NAMALWA (cell line): Measurements from ENCODE around the gene LINC00237.

Experiments
- DNase-seq: peaks from one replicate; pipeline ENCODE4 v3.0.0-alpha.2; 2015; ENCODE audit warnings: low spot score

Gene LINC00237

DNA sequence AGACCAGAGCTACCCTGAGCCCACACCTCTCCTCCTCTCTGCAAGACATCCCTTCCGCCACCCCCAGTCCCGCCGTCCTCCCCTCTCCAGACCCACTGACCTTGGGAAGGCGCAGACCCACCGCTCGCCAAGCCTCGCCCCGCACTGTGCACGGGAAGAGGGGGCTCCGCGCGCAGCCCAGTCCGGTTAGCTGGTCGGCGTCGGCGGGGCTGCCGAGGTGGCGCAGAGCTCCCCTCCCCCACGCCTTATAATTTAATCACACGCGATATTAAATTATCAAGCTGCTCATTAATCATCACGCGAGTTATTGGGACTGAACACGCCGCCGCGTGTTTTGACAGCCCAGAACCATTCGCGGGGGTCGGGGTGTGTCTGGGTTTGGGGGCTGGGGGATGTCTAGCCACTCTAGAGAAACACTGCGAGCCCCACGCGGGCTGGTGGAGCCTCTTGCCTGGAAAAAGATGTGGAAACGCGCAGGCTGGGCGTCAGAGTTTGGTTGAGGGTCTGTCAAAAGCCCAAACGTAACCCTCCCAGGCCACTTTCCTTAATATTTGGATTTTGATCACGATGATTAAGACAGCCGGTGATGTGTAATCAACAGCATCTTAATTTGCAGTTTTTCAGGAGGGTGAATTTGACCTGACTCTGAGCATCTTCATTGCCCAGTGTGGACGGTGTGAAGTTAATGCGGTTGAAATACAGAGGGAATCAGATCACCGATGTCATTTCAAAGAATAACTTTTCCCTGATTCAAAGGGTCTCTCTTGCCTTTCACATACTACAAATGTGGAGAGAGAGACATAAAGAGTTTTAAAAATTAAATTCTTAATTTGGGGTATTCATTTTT lies at the start of gene LINC00237:
Gene LINC00237, minus strand, starts transcription at position 188 of the 847 bp plus-strand sequence.
- DNase-seq = no peak

GRCh38 chr20:21155268-21155667 lies 49.1 kb upstream of the LINC00237 start:
- DNase-seq = no peak

DNA sequence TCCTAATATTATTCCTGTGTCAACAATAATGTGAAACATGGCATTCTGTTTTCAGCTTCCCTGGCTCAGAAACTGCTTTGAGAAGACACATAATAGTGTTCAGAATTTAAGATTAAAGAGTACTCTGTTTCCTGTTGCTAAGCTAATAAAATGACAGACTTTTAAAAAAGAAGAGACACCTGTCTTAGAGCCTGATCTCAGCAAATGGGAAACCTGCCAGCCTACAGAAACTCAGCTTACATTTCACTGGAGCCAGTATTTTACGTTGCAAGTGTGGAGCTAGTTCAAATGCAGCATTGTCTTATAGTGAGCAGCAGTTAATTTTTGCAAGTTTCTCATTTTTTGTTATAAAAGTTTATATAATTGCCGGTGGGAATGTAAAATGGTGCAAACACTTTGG lies 48.5 kb upstream of the LINC00237 start:
- DNase-seq = no peak

DNA sequence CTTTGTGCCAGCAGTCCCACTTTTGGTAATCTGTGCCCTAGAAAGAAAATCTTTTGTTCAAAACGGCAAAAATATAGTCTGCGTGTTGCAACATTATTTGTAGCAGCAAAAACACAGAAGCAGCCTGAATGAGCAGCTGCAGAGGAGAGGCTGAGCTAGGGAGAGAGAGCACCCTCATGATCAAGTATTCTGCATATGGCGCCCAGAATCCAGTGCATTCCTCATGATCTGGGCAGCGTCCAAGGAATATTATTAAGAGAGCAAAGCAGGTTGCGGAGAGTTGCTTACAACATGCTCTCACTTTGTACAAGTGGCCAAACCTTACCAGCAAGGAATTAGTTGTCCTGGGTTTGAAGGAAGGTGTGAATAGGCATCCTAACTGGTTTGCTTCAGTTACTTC lies 45.6 kb upstream of the LINC00237 start:
- DNase-seq = no peak

GRCh38 chr20:21149344-21149743 lies 43.2 kb upstream of the LINC00237 start:
- no peak for DNase-seq

DNA sequence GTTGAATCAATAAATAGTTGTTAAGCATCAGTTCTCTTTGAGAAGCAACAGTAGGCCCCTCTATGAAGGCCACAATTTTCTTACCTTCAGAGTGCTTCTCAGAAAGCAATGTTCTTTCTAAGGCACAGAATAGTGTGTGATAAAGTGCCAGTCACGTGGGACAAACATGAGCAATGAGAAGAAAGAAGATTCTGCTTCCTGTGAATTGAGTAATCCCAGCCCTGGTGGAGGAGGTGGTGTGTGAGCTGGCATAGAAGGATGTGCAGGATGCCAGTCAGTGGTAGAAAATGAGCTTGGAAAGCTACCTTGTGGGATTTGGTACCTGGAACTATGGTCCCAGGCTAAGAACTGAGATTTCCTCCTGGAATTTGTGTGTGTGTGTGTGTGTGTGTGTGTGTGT lies 41.4 kb upstream of the LINC00237 start:
- no peak for DNase-seq

- DNase-seq = no peak
Measured at GRCh38 chr20:21146215-21146614, 40.1 kb upstream of the LINC00237 start.

- DNase-seq = no peak
Measured at GRCh38 chr20:21145424-21145823, 39.3 kb upstream of the LINC00237 start.

GRCh38 chr20:21143194-21143890 lies 37.2 kb upstream of the LINC00237 start:
- DNase-seq = no peak

DNA sequence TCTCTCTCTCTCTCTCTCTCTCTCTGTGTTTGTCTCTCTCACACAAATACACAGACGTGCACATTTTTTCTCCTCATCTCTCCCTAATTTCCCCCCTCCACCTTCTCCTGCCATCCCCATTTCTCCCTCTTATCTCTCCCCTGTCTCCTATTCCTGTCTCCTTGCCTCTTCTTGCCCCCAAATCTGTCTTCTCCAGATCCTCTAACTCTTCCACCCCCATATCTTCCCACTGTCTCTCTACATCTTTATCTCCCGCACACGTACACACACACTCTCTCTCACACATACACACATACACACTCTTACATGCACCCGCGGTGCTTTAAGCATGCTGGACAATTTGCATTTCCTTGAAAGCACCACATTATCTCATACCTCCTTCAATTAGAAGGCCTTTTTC lies 35.7 kb upstream of the LINC00237 start:
- DNase-seq = no peak

DNA sequence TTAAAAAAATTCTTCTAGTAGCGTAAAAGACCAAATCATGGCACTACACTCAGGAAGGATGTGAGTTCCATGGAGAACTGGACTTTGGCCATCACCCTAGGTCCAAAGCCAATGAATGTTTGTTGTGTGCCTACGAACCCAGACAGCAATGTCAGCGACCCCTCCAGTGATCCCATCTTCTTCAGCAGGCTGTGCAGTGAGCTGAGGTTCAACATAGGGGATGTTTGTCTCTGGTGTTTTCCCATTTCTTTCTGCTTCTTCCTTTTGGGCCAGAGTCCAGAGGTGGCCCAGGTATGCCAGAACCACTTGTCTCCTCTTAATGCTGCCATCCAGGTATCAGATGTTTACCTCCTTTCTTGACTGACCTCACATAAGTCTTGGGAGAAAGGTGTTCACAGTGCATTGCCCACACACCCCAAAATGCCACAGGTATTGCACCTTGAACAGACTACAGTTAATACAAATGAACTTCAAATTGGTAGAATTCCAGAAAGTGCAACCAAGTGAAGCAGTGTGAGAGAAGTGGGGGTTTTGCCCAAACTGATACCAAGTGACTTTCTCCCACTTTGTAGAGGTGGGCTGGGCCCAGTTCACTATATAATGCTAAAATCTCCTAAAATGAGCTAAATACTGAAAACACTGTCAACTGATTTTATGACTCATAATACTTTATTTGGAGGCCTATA lies 33.9 kb upstream of the LINC00237 start:
- no peak for DNase-seq

- DNase-seq = no peak
Measured at GRCh38 chr20:21137078-21137477, 30.9 kb upstream of the LINC00237 start.

DNA sequence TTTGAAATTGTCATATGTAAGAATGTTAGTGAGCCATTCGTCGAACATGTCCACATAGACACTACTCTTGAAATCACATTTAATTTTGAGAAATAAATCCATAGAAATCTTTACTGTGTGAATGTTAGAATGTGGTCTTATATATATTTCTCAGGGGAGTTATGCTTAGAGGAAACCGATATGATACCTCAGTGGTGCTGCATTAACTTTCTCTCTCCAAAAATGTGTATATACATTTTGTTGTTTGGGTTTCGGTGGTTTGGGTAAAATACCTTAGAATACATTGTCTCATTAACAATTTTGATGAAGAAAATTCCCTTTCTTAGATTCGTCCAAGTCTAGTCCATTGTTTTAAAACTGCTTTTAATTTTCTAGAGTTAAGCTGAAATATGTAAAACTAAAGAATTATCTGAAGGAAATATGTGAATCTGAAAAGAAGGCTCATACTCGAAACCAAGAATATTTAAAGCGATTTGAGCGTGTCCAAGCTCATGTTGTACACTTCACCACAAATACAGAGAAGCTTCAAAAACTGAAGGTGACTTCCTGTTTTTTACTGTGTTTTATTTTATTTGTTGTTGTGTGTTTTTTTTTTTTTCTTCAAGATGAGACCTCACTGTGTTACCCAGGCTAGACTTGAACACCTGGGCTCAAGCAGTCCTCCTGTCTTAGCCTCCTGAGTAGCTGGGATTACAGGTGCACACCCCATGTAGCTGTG lies 30.0 kb upstream of the LINC00237 start:
- no peak for DNase-seq

DNA sequence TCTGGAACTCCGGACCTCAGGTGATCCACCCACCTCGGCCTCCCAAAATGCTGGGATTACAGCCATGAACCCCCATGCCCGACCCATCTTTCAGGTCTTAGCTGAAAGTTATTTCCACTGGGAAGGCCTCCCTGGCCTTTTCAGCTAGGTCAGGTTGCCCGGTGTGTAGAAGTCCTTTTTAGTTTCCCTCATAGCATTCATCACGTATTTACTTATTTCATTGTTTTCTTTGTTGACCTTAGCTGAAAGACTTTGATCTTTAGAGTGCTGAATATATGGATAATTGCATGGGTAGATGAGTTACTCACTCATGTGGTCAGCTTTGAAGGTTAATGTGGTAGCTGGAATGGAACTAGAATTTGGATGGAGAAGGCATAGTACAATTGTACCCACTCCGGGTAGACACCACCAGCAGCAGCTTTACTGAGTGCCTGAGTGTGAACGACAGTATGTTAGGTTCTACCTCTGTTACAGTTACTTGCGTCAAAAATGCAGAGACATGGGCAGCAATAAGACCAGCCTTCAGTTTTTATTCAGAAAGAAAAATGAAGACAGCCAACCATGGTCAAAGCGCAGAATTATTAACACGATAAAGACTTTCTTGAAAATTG lies 28.8 kb upstream of the LINC00237 start:
- DNase-seq = no peak

GRCh38 chr20:21133917-21134622 lies 27.9 kb upstream of the LINC00237 start:
- no peak for DNase-seq

DNA sequence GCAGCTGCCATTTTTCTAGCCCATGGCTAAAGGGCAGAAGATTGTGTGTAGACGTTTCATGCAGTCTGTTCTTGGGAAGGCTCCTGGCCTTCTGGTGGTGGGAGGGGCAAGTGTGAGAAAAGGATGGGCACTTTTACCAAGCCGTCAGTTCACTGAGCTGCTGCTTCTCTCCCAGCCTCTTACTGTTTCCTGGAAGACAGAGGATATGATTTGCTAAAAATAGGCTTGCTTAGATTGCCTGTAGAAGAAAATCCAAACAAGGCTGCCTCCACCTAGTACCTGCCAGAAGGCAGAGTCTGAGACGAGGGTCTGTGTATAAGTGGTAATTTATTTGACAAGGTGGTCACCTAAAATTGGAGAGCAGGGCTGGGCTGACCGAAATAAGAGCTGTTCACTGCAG lies 27.2 kb upstream of the LINC00237 start:
- DNase-seq = no peak

DNA sequence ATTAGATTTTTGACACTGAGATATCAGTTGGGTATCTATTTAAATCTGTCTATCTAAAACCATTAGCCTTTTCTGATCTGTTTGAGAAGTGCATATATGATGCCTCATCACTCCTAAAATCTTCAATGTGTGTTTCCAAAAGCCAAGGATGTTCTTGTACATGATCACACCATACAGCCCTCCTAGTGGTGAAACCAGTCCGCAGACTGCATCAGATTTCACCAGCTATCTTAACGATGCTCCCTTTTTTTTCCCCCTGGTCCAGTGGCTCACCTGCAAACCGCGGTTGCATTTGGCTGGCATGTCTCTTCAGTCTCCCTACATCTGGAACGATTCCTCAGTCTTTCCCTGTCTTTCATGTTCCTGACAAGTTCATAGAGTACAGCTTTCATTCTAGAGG lies 23.7 kb upstream of the LINC00237 start:
- DNase-seq = no peak

- no peak for DNase-seq
Measured at GRCh38 chr20:21127201-21127981, 21.2 kb upstream of the LINC00237 start.

DNA sequence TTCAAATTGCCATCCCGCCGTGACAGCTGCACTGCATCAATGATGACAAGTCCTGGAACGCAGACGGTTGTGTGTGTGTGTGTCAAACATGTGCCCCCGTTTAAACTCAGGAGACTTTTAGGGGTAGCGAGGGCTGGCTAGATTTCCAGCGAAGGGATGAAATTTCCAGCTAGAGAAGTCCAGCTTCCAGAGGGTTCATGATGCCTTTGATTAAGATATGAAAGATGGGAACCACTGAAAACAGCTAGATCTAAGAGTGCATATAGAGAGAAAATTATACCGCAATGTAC lies 20.4 kb upstream of the LINC00237 start:
- DNase-seq = no peak

DNA sequence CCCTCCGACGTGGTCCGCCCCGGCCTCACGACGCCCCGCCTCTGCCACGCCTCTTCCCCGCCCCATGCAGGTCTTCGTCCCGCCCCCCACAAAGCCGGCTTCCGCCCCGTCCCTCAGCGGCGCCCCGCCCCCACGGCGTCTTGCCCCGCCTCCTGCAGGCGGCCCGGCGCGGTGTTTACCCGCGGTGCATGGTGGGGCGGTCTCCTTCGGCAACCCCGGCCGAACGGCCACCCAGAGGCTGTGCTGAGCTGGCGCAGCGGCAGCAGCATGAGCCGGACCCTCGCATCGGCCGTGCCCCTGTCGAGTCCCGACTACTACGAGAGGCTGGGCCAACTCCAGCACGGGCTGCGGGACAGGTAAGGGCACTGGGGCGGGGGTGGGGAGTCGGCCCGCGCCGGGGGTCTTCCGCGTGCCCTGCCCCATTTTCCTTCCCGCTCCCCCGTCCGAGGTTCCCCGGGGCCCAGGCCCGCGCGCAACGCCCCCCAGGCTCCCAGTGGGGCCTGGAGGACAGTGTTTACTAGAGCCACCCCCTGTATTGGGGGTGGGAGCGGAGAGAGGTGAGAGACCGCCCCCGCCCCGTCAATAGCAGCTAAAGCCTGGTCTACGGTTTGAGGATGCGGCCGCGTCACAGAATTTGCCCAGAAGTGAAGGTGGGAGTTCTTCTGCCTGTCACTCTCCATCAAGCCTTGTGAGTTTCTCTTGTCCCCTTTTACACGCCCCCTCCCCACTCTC lies 19.9 kb upstream of the LINC00237 start, which contains the start of gene KIZ:
Gene KIZ, plus strand, starts transcription at position 234 of the 732 bp plus-strand sequence. Its CDS starts 34 bp downstream, at position 268.
- DNase-seq = peak; percentile 94
